Smooth muscle cell of the brain vasculature (primary cell): ENCODE measurements around the gene SEZ6.

Source experiments
- DNase-seq: peaks from one replicate; pipeline ENCODE4 v3.0.0-alpha.2; 2012; ENCODE audit warnings: low read depth, low spot score

SEZ6 gene

DNA sequence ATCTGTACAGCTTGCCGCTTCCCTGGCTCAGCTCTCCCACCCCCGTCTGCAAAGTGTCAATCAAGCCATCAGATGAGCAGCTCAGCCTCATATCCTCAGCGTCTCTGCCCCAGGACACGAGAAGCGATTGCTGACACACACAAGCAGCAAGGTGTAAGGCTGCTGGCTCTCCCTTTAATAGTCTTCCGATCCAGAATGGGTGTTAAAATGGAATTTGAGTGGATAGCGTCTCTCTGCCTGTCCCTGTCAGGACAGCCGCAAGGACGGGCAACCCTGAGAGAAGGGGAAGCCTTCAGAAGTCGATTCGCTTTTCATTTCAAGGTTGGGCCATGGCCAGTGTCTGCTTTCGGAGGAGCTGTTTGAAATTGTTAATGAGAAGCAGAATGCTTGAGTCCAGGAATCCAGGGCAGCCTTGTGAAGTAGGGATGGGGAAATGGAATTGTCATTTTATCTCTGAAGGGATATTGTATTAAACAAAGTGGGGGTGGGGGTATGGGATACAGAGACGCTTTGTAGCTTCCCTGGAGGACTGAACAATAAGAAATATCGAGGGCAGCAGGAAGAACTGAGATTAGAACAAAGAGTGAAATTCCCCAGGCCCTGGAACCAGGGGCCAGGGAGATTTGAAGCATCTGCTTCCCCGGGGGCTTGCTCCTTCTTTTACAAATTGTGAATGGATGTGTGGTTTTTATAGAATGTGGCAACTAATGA, 32.4 kb upstream of the SEZ6 start:
- no peak for DNase-seq

DNA sequence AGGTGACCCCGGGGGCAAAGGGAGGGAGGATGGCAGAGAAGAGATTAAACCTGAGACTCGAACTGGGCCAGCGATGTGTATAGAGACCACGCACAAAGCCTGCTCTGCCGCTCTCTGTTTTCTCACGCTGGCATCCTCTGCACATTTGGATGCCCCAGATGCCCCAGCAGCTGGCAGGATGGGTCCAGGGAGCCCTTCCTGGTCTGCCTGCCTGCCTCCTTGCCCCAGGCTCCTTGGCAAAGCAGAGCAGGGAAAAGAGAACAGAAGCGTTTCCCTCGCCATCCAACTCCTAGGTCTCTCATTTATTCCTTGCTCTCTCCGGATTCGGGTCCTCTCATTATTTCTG, 31.9 kb upstream of the SEZ6 start:
- no peak for DNase-seq

DNA sequence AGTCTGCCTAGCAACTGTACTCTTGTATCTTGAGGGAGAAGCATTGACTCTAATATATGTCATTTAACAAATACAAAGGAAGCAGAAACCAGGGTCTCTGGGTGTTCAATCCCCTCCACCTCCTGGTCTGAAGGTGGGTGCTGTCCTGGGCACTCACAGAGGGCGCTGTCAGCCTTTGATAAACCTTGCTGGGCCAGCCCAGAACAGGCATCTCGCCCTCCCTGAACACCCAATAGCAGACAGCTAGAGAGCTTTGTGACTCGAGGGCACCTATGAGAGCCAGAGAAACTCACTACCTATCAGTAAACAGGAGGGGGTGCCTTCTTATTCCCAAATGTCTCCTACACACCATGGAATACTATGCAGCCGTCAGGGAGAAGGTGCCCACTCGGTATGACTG, 30.8 kb upstream of the SEZ6 start:
- DNase-seq, result no peak

DNA sequence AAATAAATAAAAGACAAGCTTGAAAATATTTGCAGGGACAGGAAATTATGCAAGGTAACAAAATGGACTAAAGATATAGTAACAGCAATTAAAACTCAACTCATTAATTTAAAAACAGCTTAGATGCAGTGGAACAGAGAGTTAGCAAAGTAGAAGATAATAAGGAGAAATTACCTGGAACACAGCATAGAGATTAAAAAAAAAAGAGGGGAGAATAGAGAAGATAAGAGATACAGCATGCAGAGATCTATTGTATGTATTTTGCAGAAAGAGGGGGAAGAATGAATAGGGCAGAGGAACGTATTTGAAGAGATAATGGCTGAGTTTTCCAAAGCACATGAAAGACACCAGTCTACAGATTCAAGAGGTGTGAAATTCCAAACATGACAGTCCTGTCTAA, 28.7 kb upstream of the SEZ6 start:
- no peak for DNase-seq

DNA sequence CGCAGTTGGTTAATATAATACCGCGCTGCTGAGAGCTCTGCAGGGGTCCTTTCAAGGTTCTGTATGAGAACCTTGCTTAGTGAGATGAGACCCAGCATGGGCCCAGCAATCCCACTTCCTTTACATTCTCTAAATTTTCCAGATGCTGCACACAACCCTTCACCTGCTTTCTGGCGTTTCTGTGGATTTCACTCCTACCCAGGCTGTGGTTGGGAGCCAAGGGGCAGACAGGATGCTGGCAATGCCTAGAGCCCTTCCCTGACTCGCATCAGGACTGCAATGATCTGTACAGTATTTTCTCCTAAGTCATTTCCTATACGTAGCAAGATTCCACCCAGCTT, 27.0 kb upstream of the SEZ6 start:
- DNase-seq, result no peak

DNA sequence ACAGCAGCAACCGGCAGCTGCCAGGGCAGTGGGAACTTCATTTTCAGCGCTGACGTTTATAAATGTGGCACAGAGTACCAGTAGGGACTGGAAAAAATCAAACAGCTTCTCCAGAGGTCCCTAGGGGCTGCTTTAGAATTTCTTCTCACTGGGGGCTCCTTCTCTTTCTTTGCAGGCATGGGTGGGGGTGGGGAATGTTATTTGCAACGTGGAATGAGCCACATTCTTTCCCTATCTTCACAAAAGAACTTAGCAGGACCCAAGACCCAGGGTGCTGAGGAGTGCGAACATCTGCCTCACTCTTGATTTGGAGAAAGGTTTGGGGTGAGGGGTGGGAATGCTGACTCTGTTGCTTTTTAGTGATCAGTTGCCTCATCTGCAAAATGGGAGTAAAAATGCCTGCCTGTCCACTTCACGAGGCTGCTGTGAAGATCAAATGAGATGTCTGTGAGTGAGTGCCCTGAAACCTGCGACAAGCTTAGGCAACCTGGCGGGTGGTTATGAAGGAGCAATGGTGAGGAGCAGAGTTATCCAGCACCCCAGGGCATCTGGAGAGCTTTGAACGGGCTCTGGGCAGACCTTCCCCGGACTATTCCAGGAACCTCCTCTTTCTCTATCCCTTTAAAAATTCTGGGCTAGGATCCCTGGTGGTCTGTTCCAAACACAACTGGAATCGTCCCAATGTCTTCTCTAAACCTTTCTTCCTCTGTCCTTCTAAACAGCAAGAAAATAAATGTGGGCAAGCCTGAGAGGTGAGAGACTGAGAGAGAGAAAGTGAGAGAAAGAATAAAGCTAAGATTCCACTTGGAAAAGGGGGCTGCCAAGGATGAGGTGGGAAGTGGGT, 26.4 kb upstream of the SEZ6 start:
- DNase-seq, result no peak

DNA sequence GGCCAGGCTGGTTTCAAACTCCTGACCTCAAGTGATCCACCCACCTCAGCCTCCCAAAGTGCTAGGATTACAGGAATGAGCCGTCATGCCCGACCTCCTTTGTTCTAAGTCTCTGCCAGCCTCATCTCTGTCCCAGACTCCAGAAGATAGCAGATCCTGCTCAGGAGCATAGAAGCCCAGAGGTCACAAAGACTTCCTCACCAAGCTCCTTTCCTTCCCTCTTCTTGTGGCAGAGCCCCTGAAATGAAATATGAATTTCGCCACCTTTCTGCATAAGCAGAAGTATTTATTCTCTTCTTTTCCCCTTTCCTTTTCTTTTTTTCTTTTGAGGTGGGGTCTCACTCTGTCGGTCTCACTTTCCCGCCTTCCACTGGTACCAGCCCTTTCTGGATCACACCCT, 25.7 kb upstream of the SEZ6 start:
- no peak for DNase-seq

DNA sequence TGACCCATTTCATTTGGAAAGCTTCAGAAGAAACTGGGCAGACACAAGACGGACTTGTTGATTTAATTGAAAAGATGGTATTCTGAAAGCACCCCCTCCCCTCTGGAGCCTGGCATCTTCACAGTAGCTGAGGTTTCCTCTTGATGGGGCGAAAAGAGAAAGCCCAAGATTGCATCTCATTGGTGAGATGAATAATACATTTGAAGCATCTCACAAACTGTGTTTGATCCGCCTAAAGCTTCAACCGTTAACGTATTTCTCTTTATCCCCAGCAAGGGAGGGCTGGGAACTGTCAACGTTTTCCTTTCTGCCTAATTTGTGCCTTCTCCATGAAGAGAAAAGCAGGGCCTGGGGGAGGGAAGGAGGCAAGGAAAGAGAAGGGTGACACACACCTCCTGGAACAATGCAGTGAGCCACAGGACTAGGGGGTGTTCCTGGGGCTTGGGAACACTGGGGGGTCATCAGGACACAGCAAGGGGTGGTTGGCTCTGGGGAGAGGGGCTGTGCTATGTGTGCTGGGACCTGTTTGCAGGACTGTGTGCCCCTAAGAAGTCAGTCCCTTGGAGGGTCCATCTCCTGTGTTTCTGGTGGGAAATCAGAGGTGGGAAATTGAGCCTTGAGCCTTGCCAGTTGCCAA, 18.6 kb upstream of the SEZ6 start:
- no peak for DNase-seq

DNA sequence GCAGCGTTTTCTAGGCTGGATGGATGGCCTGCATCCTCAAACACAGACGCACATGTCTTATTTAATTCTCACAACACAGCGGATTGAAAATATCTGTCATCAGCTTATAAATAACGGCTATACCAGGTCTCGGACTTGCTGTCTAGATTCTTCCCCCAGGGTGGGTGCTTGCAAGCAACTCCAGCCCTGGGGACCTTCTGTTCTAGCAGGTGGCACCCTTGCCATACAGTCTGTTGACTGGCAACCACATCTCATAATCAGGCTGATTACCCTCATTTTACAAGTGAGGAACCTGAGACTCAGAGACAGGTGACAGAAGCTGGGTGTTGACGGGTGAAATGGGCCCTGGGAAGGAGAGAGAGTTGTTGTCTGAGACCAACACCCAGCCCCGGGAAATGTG, 16.2 kb upstream of the SEZ6 start:
- no peak for DNase-seq

DNA sequence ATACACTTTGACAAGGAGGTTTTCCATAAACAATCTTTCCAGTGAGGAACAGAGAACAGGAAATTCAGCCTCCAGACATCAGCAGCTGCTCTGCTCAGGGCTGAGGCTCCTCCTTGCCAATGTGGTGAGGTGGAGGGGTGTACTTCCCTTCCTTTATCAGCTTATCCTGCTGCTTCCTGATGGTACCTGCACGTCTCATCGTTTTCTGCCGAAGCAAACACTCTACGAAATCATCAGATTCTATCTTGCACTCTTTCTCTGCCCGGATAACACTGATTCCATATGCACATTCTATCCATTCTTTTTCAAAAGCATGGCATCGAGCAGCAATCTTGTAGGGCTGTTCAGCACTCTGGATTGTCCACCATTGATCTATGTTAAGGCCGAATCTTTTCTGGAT, 15.4 kb upstream of the SEZ6 start:
- DNase-seq, result no peak

DNA sequence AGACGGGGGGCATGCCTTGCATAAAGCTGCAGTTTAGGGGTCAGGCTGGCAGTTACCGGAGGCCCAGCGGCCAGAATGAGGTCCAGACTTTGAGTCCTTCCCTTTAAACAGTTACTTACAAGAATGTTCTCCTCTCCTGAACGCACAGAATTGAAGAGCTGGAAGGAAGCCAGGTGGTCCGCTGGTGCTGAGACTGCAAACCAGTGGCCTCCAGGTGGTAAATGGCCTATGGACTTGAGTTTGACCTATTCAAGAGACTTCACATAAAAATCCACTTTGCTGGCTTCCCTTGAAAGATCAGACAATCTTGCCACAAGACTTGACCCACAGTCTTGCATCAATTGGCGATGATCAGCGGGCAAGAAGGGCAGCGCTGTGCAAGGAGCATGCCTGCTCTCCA, 14.7 kb upstream of the SEZ6 start:
- DNase-seq, result no peak

DNA sequence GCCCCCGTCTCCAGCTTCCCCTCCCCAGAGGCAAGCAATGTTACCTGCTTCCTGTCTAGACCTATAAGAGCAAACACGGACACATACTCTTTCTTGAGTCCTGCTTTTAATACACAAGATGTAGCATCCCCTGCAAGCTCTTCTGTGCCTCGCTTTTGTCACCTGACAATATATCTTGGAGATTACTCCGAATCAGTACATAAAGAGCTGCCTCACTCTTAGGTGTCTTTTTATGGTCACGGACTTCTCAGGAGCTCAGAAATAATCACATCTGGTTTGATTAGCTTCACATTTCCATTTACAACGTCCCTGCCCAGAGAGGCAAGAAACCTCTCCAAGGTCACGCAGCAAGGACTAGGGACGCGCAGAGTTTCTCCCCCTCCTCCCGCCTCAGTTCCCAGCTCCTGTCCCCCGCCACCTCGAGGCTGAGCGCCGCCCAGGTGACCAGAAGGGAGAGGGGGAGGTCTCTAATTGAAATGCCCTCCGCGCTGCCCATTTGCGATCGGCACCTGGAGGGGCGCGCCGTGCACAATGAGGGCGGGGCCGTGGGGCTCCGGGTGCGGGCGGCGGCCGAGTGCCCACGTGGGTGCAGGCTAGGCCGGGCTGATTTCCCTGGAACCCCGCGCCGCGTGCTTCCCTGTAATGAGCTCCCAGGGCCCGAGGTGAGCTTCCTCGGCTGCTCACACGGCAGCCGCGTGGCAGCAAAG, 13.8 kb upstream of the SEZ6 start:
- no peak for DNase-seq

DNA sequence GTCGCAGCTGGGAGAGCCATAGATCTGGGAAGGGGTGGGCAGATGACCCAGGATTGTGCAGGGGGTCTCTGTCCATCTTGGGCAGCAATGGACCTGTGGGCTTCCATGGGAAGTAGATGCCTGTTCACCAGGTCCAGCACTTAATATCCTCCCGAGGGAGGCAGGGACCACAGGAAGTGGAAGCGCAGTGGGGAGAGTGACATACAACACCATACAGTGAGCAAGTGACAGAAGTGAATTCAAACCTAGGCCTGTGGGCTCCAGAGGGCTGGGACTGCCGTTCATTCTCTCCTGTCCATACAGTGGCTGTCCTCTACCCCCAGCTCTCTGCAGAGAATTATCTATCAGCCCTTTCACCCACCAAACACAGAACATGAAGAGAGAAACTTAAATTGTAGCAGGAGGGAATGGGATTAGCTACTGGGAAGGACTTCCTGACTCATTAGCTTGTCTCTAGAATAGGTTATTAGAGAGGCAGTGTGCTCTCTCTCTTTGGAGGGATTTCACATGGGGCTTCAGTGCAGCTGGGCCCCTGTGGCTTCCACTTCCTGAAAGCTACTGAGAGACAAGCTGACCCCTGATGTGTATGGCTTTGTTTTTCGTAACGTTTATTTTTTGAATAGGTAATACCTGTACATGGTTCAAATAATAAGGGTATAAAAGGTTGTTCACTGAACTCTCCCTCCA, 13.1 kb upstream of the SEZ6 start:
- no peak for DNase-seq

DNA sequence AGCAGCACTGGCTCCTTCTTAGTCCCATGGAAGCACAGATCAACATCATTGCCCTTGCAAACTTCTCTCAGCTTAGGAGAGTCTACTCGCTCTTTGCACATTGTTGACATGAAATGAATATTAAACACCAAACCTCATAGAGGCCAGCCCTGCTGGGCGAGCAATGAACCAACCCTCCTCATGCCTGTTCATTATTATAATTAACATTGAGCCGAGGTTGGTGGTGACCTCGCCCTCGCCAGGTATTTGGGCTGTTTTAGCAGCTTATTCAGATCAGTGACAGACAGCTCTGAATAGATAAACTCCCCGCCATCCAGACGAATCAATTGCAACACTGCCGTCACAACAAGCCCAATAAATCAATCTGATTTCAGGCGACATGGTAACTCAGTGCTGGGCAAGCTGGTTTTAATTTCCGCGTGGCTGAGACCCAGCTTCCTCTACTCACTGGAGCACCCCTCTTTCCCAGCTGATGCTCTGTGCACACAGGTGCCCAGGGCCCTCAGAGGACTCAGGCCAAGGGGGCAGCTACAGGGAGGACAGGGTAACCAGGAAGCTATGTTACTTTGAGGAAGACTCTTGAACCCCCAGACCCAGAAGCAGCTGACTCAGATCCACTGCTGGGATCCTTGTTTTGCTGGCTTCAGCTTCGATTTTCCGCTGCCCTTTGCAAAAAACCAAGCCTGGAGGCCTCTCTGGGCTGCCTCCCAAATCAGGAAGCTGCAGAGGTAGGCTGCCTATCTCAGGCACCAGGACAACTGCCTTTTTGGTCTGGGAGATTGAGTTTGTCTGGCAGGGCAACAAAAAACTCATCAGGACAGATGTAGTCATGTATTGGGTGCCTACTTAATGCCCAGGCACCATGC, 10.7 kb upstream of the SEZ6 start:
- DNase-seq, result no peak

DNA sequence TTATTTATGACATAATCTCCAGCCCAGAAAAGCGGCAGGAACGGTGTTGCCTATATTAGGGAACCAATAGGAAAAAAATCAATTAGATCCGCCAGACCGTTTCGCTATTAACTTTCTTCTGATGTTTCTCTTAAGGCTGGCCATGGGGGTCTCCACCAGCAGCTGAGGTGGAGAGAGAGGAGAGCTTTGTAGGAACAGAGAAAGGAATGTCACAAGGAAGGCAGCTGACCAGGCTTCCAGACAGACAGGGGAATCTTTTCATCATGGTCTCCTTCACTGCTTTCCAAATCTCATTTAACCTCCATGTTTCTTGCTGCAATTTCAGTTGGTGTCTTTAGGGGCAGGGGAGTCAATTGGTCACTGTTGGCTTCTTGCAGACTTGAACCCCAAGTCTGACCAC, 8.9 kb upstream of the SEZ6 start:
- DNase-seq, result no peak

DNA sequence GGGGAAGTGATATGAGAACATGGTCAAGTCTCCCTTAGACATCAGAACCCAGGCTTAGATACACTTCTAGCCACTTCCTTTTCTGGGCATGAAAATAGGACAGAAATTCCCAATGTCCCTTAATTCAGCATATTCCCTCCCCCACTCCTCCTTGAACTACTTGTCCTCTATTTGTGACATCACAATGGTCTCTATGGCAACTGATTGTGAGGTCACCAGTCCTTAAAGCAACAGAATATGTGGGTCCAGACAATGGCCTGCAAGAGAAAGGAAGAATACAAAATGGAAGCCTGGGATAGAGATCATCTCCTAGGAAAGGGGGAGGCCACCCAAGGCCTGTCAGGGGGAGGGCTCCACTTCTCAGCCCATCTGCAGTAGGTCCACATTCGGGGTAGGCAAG, 6.7 kb upstream of the SEZ6 start:
- DNase-seq, result no peak

DNA sequence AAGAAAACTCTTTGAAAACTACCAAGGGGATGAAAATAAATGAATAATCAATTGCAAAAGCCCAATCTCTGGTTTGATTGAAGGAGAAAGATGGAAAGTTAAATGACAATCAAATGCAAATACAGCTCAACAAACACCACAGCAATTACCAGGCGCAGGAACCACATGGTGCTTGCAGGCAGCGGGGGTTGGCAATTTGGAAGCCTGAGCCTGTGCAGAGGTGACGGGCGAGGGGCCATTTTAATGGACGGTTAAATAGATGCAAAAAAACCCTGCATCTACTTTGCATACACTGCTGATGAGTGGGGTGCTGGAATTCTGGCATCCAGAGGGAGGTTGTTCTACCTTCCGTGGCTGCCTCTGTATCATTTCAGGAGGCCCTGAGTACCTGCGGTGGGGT, 4.8 kb upstream of the SEZ6 start:
- DNase-seq, result no peak

DNA sequence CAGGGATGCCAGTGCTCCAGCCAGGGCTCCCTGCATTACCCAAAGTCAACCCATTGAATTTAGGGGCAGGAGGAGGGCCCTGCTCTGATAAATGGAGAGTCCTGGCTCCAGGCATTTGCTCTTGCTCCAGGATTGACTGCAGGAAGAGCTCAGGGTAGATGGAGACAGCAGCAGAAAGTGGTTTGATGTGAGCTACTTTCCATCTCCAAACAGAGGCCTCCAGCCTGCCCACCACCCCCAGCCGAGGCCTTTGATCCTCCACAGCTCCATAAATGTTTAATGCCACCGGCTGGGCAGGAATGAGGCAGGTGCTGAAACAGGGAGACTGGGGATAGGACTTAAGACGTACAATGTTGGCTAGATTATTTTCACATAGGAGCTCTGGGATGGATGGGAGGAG, 4.3 kb upstream of the SEZ6 start:
- DNase-seq, result no peak

DNA sequence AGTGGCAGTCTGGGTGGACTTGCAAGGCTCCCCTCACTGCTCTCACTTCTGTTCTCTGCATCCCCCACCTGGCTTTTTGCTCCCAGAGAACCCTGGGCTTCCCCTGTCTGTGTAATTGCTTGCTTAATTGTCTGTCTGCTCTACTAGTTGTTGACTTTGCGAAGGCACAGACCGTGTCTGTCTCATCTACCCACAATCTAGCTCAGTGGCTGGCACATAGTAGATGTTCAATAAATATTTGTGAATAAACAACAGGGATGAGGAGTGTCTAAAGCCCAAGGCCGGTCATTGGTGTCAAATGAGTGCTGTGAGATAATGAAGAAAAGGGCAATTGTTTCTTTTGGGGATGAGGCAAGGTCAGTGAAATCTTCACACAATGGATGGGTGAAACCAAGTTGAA, 2.8 kb upstream of the SEZ6 start:
- no peak for DNase-seq

DNA sequence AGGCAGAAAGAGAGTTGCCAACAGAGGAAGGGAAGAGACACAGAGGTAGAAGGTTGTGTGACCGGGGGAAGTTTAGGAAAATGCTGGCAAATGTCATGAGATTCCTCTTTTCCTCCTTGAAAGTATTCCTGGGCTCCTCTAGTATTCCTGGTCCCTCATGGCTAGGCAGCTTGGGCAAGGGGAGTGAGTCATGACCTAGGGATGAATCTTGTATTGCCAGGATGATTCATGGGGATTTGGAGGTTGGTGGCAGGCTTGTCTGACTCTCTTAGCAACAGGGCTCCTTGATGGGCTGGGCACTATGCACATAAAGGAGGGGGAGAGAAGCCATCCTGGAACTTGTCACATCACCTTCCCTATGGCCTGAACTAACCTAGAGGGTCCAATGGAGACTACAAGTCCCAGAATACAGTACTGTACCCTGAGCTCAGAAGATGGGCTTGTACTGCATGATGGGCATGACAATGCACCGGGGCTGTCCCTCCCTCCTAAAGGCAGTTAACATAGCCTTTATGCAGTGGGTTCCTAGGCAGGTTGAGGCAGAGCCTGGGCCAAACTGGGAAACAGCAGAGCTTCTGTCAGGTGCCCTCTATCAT, 2.1 kb upstream of the SEZ6 start:
- DNase-seq, result no peak

DNA sequence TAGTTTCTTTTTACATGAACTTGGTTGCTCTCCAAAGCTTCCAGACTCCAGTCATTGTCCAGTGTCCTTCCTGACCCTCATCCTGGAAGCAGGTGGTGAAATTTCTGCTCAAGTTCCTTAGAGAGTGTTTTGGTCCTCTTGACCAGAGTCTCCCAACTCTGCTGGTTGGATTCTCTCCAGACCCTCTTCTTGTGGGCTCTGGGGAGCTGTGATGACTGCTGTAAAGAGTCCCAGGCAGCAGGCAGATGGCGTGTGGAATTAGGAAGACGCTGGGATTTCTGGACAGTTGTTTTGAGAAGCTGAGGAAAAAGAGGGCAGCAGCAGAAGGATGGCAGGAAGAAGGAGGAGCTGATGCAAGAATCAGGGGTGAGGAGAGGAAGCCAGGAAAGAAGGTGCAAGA, 1.6 kb upstream of the SEZ6 start:
- no peak for DNase-seq
